ENCODE results near the gene SUN1.
"Not testable (repeated sequence)": the region's sequence is repeated elsewhere in the genome, so short reads cannot be mapped to it uniquely, and the experiment has no call there.

Gene SUN1

GRCh38 chr7:803796-804195 is 28.5 kb upstream of the SUN1 start:
- not testable (repeated sequence) for DNase-seq (ENCODE audit: low spot score); FAIRE-seq

DNA sequence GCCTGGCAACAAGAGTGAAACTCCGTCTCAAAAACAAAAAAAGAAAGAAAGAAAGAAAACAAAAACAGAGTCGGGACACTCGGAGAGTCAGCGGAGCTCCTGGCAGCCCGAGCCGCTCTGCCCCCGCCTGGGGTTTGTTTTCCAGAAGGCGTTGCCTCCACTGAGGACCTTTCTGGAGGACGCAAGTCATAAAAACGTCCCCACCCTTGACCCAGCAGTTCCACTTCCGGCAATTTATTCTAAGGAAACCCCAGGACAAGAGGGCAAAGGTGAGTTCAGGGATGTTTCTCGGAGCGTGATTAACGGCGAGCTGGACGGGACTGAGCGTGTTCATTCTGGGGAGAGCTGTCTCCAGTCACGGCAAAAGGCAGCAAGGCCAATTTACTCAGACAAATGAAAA is 27.0 kb upstream of the SUN1 start:
- no peak for FAIRE-seq
- DNase-seq (ENCODE audit: low spot score), result no peak

DNA sequence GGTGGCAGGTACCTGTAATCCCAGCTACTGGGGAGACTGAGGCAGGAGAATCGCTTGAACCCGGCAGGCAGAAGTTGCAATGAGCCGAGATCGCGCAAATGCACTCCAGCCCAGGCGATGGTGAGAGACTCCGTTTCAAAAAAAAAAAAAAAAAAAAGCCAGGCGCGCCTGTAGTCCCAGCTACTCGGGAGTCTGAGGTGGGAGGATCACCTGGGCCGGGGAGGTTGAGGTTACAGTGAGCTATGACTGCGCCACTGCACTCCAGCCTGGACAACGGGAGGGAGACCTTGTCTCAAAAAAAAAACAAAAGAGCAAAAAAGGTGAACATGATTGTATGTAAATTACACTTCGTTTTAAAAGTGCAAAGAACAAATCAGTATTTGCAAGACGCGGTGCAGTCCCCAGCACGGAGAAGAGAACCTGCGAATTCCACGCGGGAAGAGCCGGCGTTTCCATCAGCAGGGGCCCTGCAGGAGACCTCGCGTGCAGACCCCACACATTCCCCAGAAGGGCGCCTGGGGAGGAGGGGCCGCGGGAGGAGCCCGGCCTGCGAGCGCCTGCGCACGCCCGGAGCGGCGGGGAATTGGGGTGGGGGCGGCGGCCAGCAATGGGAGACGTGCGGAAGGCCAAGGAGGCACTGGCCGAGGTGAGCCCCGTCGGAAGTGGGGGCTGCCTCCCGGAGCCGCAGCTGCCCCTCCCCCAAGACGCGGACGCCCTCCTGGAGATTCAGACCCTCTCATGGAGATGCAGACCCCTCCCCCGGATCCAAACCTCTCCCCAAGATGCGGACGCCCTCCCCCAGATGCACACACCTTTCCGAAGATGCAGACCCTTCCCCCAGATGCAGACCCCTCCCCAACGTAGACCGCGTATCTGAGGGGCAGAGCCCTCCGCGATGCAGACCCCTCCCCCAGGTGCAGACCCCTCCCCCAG is 16.7 kb upstream of the SUN1 start:
- FAIRE-seq (no peak), DNase-seq (ENCODE audit: low spot score) (peak; percentile 17)

GRCh38 chr7:816300-816750 is 16.0 kb upstream of the SUN1 start:
- FAIRE-seq (peak; percentile 91), DNase-seq (ENCODE audit: low spot score) (peak; percentile 100)

DNA sequence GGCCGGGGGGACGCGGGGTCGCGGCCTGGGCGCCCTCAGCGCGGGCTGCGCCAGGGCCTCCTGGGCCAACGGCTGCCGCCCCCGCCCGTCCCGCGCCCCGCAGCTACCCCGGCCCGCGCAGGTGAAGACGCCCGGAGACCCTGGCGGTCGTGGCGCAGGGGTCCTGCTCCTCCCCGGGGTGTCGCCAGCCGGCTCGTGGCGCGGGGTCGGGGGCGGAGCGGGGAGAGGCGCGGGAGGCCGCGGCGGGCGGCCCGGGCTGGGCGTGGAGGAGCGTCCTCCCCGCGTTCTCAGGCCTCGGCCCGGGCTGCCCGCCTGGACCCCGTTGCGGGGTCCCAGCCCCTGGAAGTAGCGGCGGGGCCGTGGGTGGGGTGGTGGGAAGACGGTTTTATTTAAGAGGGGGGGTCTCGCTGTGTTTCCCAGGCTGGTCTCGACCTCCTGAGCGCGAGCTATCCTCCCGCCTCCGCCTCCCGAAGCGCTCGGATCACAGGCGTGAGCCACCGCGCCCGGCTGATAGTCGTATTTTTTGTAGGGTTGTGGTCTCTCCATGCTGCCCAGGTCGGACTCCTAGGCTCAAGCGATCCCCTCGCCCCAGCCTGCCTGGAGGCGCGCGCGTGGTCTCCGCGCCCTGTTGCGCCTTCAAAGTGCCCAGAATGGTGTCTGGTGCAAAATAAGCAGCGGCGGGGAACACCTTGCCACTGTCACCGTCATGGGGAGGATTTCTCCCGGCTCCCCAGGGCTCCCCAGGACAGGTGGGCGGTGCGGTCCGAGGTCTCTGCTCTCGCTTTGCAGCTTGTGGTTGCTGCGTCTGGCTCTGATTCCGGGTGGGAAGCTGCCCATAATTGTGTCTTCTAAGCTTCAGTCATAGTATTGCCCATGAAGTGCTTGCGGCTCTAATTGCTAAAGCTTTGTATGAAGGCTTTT is 15.3 kb upstream of the SUN1 start:
- DNase-seq (ENCODE audit: low spot score) (peak; percentile 46), FAIRE-seq (peak; percentile 17)

DNA sequence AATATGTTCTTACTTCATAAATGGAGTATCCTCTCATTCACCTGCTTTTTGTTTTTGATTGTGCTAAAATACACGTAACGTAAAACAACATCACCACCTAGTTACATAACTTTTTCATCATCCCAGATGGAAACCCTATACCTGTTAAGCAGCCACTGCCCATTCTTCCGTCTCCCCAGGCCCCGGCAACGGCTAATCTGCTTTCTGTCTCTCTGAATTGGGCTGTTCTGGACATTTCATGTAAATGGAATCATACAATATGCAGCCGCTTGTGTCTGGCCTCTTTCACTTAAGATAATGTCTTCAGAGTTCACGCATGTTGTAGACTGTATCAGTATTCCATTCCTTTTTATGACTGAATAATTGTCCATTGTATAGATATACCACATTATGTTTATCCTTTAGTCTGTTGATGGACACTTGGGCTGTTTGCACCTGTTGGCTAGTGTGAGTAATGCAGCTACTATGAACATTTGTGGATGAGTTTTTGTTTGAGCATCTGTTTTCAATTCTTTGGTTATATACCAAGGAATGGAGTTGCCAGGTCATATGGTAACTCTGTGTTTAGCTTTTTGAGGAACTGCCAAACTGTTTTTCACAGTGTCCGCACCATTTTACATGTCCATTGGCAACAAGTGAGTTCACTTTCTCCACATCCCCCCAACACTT is 14.1 kb upstream of the SUN1 start:
- DNase-seq (ENCODE audit: low spot score), result peak; percentile 54

DNA sequence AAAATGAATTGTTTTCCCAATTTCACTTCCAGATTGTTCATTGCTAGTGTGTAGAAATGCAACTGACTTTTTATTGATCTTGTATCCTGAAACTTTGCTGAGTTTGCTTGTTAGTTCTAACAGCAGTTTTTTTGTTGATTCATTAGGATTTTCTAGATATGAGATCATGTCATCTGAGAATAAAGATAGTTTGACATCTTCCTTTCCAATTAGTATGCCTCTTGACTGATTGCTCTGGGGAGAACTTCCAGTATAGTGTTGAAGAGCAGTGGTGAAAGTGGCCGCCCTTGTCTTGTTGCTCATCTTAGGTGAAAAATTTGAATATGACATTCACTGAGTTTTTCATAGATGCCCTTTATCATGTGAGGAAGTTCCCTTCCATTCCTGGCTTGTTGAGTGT is 11.9 kb upstream of the SUN1 start:
- no peak for DNase-seq (ENCODE audit: low spot score)

More for the DNA sequence above, 14.1 kb upstream of the SUN1 start:
- FAIRE-seq, result no peak

DNA sequence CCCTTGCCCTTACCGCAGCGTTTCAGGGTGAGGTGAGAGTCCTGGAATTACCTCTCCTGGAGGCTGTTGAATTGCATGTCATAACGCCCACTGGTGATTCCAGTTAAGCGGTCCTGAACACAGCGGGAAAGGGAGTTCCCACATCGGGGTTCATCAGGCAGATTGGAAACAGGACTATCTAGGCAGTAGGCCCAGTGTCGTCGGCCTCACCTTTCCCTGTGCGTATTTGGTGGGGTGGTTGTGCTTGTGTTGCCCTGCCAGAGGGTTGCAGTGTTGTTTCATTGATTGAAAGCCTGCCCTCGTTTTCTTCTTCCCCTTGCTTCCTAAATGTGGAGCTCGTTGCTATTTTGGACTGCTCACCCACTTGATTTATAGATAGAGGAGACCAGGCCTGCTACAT is 10.6 kb upstream of the SUN1 start:
- no peak for DNase-seq (ENCODE audit: low spot score)
- no peak for FAIRE-seq

More for the DNA sequence above, 11.9 kb upstream of the SUN1 start:
- FAIRE-seq, result no peak

DNA sequence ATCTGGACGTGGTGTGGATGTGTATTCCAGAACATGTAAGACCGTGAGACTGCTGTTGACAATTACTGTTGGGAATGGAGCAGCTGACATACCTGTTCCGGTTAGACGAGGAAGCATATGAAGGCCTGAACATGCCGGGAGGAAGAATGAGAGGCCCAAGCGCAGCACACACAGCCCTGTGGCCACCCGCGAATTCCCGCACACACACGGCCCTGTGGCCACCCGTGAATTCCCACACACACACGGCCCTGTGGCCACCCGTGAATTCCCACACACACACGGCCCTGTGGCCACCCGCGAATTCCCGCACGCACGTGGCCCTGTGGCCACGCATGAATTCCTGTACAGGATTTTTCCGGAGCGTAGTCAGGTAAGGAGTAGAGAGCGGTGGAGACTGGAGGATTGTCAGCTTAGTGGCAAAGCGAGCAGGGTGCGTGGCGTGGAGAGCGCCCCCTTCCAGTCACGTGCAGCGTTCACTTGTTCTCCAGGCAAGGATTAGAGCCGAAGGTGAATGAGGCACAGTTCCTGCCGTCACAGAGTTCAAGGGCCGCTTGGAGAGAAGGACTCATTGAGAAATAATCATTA is 9.5 kb upstream of the SUN1 start:
- FAIRE-seq (peak; percentile 83), DNase-seq (ENCODE audit: low spot score) (no peak)

DNA sequence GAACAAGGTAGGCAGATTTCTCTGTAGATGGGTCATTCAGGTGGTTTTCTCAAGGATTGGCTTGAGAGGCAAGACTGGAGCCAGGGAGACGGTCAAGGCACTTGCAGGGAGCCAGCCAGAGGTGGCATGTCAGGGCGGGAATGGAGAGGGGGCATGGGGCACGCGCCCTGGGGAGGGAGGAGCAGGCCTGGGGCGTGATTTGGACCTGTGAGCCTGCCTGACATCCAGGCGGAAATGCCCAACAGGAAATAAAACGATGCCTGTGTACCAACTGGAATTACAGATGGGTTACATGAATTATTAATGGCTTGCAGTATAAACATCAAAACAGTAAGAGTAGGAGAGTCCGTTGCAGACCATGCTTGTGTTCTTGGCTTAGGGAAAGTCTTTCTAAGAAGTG is 8.6 kb upstream of the SUN1 start:
- DNase-seq (ENCODE audit: low spot score) (no peak), FAIRE-seq (peak; percentile 30)

GRCh38 chr7:824081-824480 is 8.2 kb upstream of the SUN1 start:
- DNase-seq (ENCODE audit: low spot score), result no peak

GRCh38 chr7:824664-825063 is 7.6 kb upstream of the SUN1 start:
- DNase-seq (ENCODE audit: low spot score) (no peak), FAIRE-seq (no peak)

More at GRCh38 chr7:824081-824480, 8.2 kb upstream of the SUN1 start:
- FAIRE-seq, result no peak

- DNase-seq (ENCODE audit: low spot score), result no peak
- FAIRE-seq, result no peak
Observed at GRCh38 chr7:825386-825785, 6.9 kb upstream of the SUN1 start.

- DNase-seq (ENCODE audit: low spot score), result no peak
- FAIRE-seq, result no peak
Observed at GRCh38 chr7:826230-826917, 5.9 kb upstream of the SUN1 start.

GRCh38 chr7:828793-829561 is 3.3 kb upstream of the SUN1 start:
- FAIRE-seq (no peak), DNase-seq (ENCODE audit: low spot score) (no peak)

DNA sequence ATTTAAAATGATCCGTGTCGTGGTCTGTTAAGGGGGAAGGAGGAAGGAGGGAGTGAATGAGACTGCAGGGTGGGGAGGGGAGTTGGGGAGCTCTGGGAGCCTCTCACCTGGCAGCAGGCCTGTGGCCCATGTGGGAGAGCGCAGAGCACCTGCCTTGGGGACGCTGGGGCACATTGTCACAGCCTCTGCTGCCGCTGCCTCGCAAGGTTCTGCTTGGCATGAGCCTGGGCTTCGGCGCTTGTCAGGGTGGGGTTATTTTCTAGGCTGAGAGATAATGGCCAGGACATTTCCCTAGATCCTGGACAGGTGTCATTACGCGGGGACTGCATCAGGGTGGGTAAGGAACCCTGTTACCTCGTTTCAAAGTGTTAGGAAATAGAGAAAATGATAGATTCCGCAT is 2.2 kb upstream of the SUN1 start:
- FAIRE-seq (no peak), DNase-seq (ENCODE audit: low spot score) (no peak)

DNA sequence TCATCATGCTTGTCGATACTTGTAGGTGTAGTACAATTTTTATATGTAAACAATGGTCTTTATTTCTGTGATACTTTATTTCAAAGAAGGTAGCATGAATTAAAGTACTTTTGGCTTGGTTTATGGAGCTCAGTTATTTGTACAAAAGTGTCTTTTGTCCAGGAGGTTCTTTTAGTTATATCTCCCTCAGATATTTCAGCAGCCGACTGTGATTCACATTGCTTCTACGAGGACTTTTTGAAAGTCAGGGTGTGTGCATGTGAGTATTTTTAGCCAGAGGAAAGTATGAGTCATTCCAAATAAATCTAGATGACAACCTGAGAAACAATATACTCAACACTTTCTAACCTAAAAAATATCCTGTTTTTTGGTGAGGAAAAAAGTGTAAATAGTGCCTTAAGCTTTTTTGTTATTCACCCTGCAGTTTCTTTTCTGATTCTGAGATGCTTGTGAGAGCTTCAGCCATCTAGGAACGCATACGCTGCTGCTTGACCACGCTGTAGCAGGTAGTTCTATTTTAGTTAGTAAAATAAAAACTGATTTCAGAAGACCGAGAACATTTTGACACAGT is 595 bp upstream of the SUN1 start:
- DNase-seq (ENCODE audit: low spot score), result peak; percentile 86

GRCh38 chr7:832968-833424 is 720 bp downstream of the SUN1 start:
- FAIRE-seq (no peak), DNase-seq (ENCODE audit: low spot score) (no peak)

More for the DNA sequence above, 595 bp upstream of the SUN1 start:
- no peak for FAIRE-seq

DNA sequence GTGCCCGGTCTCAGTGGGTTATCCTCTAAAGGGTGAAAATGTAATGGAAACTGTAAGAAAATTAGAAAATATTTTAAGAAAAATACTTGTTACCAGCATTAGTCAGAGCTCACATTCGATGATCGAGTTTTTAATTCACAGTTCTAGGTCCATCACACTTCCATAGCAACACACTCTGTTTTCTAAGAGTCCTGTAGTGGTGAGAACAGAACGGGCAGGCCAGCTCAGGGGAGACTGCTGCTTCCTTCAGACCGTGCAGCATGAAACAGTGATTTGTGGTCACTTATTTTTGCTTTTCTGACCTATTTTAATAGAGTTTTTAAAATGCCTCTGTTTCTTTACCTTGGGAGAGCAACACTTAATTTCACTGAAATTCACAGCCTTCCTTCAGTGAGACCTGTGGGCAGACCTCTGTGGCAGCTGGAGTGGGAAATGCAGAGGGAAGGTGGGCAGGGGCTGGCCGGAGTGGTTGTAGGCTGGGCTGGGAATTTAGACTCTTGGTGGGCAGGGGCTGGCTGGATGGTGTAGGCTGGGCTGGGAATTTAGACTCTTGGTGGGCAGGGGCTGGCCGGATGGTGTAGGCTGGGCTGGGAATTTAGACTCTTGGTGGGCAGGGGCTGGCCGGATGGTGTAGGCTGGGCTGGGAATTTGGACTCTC is 1.5 kb downstream of the SUN1 start:
- DNase-seq (ENCODE audit: low spot score), result no peak
- peak; percentile 53 for FAIRE-seq

Measured in urothelium cell line (cell line).